Testis (tissue), 3 donors: Measurements from ENCODE around the gene CYP27C1. TPM values are rescaled to one million over a fixed set of nuclear protein-coding genes. Genes with fewer than 3 reads are reported as not detected.

ENCODE experiments used
- DNase-seq: peaks from one replicate; pipeline ENCODE4 v3.0.0-alpha.2; 2019
- H3K27ac ChIP-seq, 2 donors: fragments of 200-600 bp; sonication (generic); one replicate each; pipeline ENCODE4 v1.5.1; 2019
- H3K27me3 ChIP-seq: fragments of 200-600 bp; sonication (generic); one replicate; pipeline ENCODE4 v1.5.1; 2019
- H3K36me3 ChIP-seq: fragments of 200-600 bp; sonication (generic); one replicate; pipeline ENCODE4 v1.5.1; 2017; ENCODE audit warnings: low read depth; ENCODE audit errors: missing control alignments
- H3K4me1 ChIP-seq: fragments of 200-600 bp; sonication (generic); one replicate; pipeline ENCODE4 v1.5.1; 2019
- H3K4me3 ChIP-seq, 2 donors: fragments of 200-600 bp; sonication (generic); one replicate each; pipeline ENCODE4 v1.5.1; 2017 to 2019
- H3K9me3 ChIP-seq: fragments of 200-600 bp; sonication (generic); one replicate; pipeline ENCODE4 v1.5.1; 2017
- POLR2A ChIP-seq: fragments of 450-650 bp; IDR thresholded peaks from one replicate; pipeline ENCODE4 v1.6.1; 2017; ENCODE audit warnings: antibody characterized with exemption, mild to moderate bottlenecking, moderate library complexity
- WGBS, 2 donors: methylation state at CpG; one replicate each; pipeline ENCODE4 v1.1.5; 2018; 5-methylcytosine and 5-hydroxymethylcytosine counted together
- intact Hi-C: fragments of 100-400 bp; cut with DNase I; formaldehyde crosslinking; loops from one replicate; pipeline ENCODE4 v1.15.1; 2023; ENCODE audit warnings: low total_unique reads
- polyA plus RNA-seq: library from polyadenylated mRNA; stranded (reverse); fragments of 350-450 nt; fragmentation: Illumina TruSeq; extraction: RNeasy Lipid Tissue Mini Kit (QIAGEN cat#74804); gene quantifications from one replicate; pipeline ENCODE4 v1.2.3, GENCODE V29; 2014; ENCODE audit warnings: low read depth, low replicate concordance; ENCODE audit not compliant: insufficient read depth
- total RNA-seq, 2 donors: library from RNA; depleted of rRNA; stranded (reverse); fragments of >200 nt; gene quantifications; one replicate each; pipeline ENCODE4 v1.2.3, GENCODE V29; 2016
- TF ChIP-seq, protein P1 (sequence below), 3 experiments: fragments of 450-650 bp in 2 of 3; fragments of 200-600 bp in 1 of 3; sonication (generic) in 1 of 3; IDR thresholded peaks; one replicate each; pipeline ENCODE4 v1.5.1; 2016 to 2019; ENCODE audit warnings: antibody characterized with exemption in 3 of 3, mild to moderate bottlenecking in 2 of 3, moderate library complexity in 1 of 3

The CYP27C1 gene
- total and polyA plus RNA-seq, 3 donors from 2014 or later, result 0.47 to 0.55 (median 0.50) TPM

DNA sequence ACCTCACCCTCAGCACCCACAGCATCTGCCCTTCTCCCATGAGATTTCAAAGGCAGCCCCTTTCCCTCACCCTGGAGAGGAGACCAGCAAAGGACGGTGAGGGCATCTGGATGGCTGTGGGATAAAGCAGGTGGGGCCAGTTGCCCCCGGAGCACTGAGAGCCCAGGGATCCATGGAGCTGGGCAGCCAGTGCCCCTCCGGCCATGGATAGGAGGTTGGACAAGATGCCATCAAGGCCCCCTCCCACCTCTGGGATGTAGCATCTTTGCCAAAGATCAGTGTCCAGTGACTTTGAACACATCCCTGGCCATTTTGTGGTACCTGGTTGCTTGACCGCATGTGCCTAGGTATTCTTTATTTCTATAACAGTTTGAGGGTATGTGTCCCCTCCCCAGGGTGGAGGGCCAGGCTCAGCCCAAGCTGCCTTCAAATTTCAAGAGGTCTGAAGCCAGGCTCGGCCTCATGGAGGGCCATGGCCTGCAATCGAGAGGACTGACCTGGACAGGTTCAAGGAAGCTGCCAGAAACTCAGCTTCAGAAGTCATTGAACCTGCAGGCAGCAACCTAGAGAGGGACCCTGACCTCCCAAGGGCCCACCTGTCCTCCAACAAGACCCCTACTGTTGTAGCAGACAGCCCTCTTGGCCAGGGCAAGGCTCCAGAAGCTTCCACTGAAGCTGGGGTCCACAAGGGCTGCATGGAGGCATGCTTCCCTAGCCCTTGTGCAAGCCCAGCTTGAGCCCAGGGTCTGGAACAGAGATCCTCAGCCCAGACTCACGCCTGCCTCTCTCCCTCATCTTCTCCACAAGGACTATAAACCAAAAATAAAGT lies 57.6 kb downstream of the CYP27C1 start:
- H3K27ac ChIP-seq, result no peak overlapping the region
- intact Hi-C loops, result no loop called here
- no peak for DNase-seq
- 93 to 100% methylated on average over 3 to 7 of the region's 7 CpGs for WGBS, 2 donors
- H3K27me3 ChIP-seq, result no peaks in the 10 kb centered on the region
- no peaks in the 10 kb centered on the region for H3K9me3 ChIP-seq
- TF ChIP-seq, protein P1, sequence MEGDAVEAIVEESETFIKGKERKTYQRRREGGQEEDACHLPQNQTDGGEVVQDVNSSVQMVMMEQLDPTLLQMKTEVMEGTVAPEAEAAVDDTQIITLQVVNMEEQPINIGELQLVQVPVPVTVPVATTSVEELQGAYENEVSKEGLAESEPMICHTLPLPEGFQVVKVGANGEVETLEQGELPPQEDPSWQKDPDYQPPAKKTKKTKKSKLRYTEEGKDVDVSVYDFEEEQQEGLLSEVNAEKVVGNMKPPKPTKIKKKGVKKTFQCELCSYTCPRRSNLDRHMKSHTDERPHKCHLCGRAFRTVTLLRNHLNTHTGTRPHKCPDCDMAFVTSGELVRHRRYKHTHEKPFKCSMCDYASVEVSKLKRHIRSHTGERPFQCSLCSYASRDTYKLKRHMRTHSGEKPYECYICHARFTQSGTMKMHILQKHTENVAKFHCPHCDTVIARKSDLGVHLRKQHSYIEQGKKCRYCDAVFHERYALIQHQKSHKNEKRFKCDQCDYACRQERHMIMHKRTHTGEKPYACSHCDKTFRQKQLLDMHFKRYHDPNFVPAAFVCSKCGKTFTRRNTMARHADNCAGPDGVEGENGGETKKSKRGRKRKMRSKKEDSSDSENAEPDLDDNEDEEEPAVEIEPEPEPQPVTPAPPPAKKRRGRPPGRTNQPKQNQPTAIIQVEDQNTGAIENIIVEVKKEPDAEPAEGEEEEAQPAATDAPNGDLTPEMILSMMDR (IDR thresholded peaks at IDR 0.05), result no peak
- no peak for TF ChIP-seq POLR2A
- H3K4me3 ChIP-seq, result no peak overlapping the region
- no peaks in the 10 kb centered on the region for H3K4me1 ChIP-seq
- no peaks in the 10 kb centered on the region for H3K36me3 ChIP-seq

DNA sequence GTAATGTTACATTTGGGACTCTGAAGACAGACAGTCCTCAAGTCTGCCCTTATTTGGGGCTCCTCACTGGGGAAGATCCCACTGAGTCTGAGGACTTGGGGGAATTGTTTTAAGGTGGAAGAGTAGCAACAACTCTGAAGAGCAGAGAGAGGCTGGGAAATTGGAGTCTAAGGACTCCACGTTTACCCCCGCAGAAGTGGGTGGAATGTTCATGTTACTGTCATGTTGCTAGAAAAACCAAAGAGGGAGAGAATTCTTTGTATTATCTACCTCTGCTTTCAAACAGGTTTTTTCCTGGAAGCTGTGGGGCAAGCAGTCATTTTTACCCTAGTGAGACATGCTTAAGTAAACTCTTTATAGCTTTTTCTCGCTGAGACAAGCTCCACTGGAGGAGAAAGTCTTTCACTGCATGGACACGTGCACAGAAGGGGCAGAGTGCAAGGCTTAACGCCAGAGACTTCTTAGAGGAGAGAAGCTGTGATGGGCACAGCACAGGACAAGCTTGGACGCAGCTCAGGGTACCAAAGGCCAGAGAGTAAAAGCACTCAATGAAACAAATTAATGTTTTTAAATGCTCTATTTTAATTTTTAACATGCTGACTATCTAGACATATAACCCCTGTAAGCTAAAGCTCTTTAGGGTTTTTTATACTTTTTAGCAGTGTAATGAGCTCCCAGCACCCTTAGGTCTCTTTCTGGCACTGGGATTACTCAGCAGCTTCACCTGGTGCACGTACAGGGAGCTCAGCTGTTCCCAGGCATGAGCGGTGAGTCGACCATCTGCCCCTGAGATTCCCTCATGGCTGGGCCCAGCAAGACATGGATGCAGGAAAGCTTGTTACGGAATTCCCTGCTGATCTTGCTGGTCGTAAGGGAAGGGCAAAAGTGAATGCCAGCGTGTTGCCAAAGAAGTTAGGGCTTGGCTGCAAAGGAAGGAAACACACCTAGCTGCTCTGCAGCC lies 58.6 kb downstream of the CYP27C1 start:
- H3K4me1 ChIP-seq, result no peaks in the 10 kb centered on the region
- no peaks in the 10 kb centered on the region for H3K36me3 ChIP-seq
- DNase-seq, result peak; percentile 64
- no peak overlapping the region for H3K27ac ChIP-seq
- H3K4me3 ChIP-seq, result no peak overlapping the region
- no peaks in the 10 kb centered on the region for H3K9me3 ChIP-seq
- WGBS, 2 donors, result 69 to 71% methylated on average over 12 of the region's 12 CpGs
- intact Hi-C loops, result no loop called here
- TF ChIP-seq POLR2A, result no peak
- TF ChIP-seq, protein P1 (IDR thresholded peaks at IDR 0.05), result no peak
- no peaks in the 10 kb centered on the region for H3K27me3 ChIP-seq

DNA sequence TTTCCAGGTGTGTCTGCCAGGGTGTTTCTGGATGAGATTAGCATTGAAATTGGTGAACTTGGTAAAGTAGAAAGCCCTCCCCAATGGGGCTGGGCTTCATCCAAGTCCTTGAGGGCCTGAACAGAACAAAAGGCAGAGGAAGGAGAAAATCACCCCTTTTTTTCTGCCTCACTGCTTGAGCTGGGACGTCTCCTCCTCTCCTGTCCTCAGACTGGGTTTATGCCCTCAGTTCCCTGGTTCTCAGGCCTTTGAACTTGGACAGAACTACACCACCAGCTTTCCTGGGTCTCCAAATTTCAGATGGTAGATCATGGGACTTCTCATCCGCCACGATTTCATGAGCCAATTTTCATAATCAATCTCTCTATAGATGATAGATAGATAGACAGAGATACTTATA lies 59.4 kb downstream of the CYP27C1 start:
- intact Hi-C loops, result no loop called here
- Histone ChIP-seq H3K9me3 (no peaks in the 10 kb centered on the region), H3K27ac (no peak overlapping the region), H3K27me3 (no peaks in the 10 kb centered on the region), H3K36me3 (no peaks in the 10 kb centered on the region), H3K4me1 (no peaks in the 10 kb centered on the region), H3K4me3 (no peak overlapping the region)
- WGBS, 2 donors, result 65 to 69% methylated on average over 3 of the region's 3 CpGs
- no peak for TF ChIP-seq POLR2A
- TF ChIP-seq, protein P1 (IDR thresholded peaks at IDR 0.05), result no peak
- DNase-seq, result no peak

DNA sequence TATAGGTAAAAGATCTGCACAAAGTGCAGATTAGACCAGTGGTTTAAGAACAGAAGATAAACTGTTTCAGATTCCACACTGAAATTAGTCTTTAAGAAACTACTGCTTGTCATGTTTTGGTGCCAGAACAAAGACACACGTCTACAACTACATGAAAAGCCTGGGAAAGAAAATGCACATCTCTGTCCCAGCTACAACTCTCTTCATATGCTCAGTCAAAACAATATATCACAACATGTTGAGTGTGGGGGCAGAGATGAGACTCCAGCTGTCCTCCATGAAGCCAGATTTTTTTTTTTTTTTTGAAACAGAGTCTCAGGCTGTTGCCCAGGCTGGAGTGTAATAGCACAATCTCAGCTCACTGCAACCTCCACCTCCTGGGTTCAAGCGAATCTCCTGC lies 60.6 kb downstream of the CYP27C1 start:
- H3K4me3 ChIP-seq, result no peak overlapping the region
- H3K27ac ChIP-seq, result no peak overlapping the region
- WGBS, 2 donors, result 83 to 88% methylated on average over 2 of the region's 2 CpGs
- no peaks in the 10 kb centered on the region for H3K4me1 ChIP-seq
- H3K27me3 ChIP-seq, result no peaks in the 10 kb centered on the region
- no peak for DNase-seq
- H3K9me3 ChIP-seq, result no peaks in the 10 kb centered on the region
- intact Hi-C loops, result no loop called here
- no peaks in the 10 kb centered on the region for H3K36me3 ChIP-seq
- no peak for TF ChIP-seq POLR2A
- TF ChIP-seq, protein P1 (IDR thresholded peaks at IDR 0.05), result no peak
